Central memory CD8-positive, alpha-beta T cell (primary cell): ENCODE data around the gene BCR.
"Not testable (repeated sequence)": the region's sequence is repeated elsewhere in the genome, so short reads cannot be mapped to it uniquely, and the experiment has no call there.

ENCODE experiments used
- ATAC-seq: fragments of 150-1000 bp; cut with Tn5 transposase; replicated peaks from 2 replicates; pipeline ENCODE4 v1.10.0; 2022; ENCODE audit warnings: mild to moderate bottlenecking, moderate FRiP score, moderate number of reproducible peaks; ENCODE audit not compliant: poor library complexity, severe bottlenecking; ENCODE audit errors: extremely low read depth
- DNase-seq, 2 donors: peaks; one replicate each; pipeline ENCODE4 v3.0.0; 2021; ENCODE audit warnings: low spot score in 2 of 2
- H3K27ac Mint-ChIP-seq: one replicate; pipeline ENCODE4 v1.8.0; 2022; ENCODE audit warnings: low read depth, mild to moderate bottlenecking, moderate library complexity, mixed read lengths
- H3K27me3 Mint-ChIP-seq: one replicate; pipeline ENCODE4 v1.8.0; 2022; ENCODE audit warnings: mixed read lengths
- H3K36me3 Mint-ChIP-seq: one replicate; pipeline ENCODE4 v1.8.0; 2022; ENCODE audit warnings: mild to moderate bottlenecking, moderate library complexity, mixed read lengths; ENCODE audit not compliant: insufficient read depth
- H3K4me1 Mint-ChIP-seq: one replicate; pipeline ENCODE4 v1.8.0; 2022; ENCODE audit warnings: mixed read lengths
- H3K4me3 Mint-ChIP-seq: one replicate; pipeline ENCODE4 v1.8.0; 2022; ENCODE audit warnings: mild to moderate bottlenecking, moderate library complexity, mixed read lengths
- H3K9me3 Mint-ChIP-seq: one replicate; pipeline ENCODE4 v1.8.0; 2022; ENCODE audit warnings: mixed read lengths

Gene BCR

GRCh38 chr22:23180301-23180892 is at the start of gene BCR:
BCR (plus strand) TSS chr22:23180509; CDS start chr22:23180961, 452 bp downstream.
- peak within 1 kb of the TSS; percentile 88 for H3K4me3 Mint-ChIP-seq

GRCh38 chr22:23130697-23131096 is 49.6 kb upstream of the BCR start:
- no peaks in the 10 kb centered on the region for H3K9me3 Mint-ChIP-seq
- H3K4me3 Mint-ChIP-seq = no peak overlapping the region
- peak overlapping the region; percentile 10 for H3K27ac Mint-ChIP-seq
- no peaks in the 10 kb centered on the region for H3K4me1 Mint-ChIP-seq
- ATAC-seq (no peak), DNase-seq (no peak)
- no peaks in the 10 kb centered on the region for H3K36me3 Mint-ChIP-seq
- no peaks in the 10 kb centered on the region for H3K27me3 Mint-ChIP-seq

More at GRCh38 chr22:23180301-23180892, at the start of gene BCR:
- Mint-ChIP-seq H3K36me3 (peaks cover 37% of the 10 kb centered on the region), H3K4me1 (peaks cover 73% of the 10 kb centered on the region), H3K27me3 (no peaks in the 10 kb centered on the region), H3K27ac (peak within 1 kb of the TSS; percentile 74), H3K9me3 (no peaks in the 10 kb centered on the region)
- ATAC-seq (peak; percentile 61), DNase-seq (no peak)

GRCh38 chr22:23131931-23132330 is 48.4 kb upstream of the BCR start:
- Mint-ChIP-seq H3K9me3 (no peaks in the 10 kb centered on the region), H3K4me3 (no peak overlapping the region), H3K4me1 (peaks cover 7% of the 10 kb centered on the region), H3K27me3 (no peaks in the 10 kb centered on the region), H3K36me3 (no peaks in the 10 kb centered on the region), H3K27ac (no peak overlapping the region)
- ATAC-seq = no peak
- DNase-seq = no peak

- no peaks in the 10 kb centered on the region for H3K36me3 Mint-ChIP-seq
- peaks cover 8% of the 10 kb centered on the region for H3K4me1 Mint-ChIP-seq
- no peak for ATAC-seq
- H3K27me3 Mint-ChIP-seq = no peaks in the 10 kb centered on the region
- H3K9me3 Mint-ChIP-seq = no peaks in the 10 kb centered on the region
- no peak overlapping the region for H3K4me3 Mint-ChIP-seq
- H3K27ac Mint-ChIP-seq = no peak overlapping the region
- DNase-seq = no peak
Measured at GRCh38 chr22:23132376-23133091, 47.8 kb upstream of the BCR start.

- H3K9me3 Mint-ChIP-seq = no peaks in the 10 kb centered on the region
- peaks cover 4% of the 10 kb centered on the region for H3K36me3 Mint-ChIP-seq
- no peak overlapping the region for H3K27ac Mint-ChIP-seq
- H3K4me1 Mint-ChIP-seq = peaks cover 22% of the 10 kb centered on the region
- no peak overlapping the region for H3K4me3 Mint-ChIP-seq
- ATAC-seq (no peak), DNase-seq (no peak)
- no peaks in the 10 kb centered on the region for H3K27me3 Mint-ChIP-seq
Measured at GRCh38 chr22:23133922-23134321, 46.4 kb upstream of the BCR start.

- not testable (repeated sequence) for H3K36me3 Mint-ChIP-seq, DNase-seq, H3K27me3 Mint-ChIP-seq, ATAC-seq, H3K9me3 Mint-ChIP-seq
- Mint-ChIP-seq H3K4me1 (peaks cover 41% of the 10 kb centered on the region), H3K4me3 (peak overlapping the region; percentile 78), H3K27ac (peak overlapping the region; percentile 98)
Measured at GRCh38 chr22:23136991-23137390, 43.3 kb upstream of the BCR start.

GRCh38 chr22:23137468-23137867 is 42.8 kb upstream of the BCR start:
- no peak for ATAC-seq
- DNase-seq = no peak
- peak overlapping the region; percentile 78 for H3K4me3 Mint-ChIP-seq

GRCh38 chr22:23137905-23138561 is 42.3 kb upstream of the BCR start:
- DNase-seq (peak; percentile 43 to 79), ATAC-seq (peak; percentile 72)
- no peaks in the 10 kb centered on the region for H3K27me3 Mint-ChIP-seq

More at GRCh38 chr22:23137468-23137867, 42.8 kb upstream of the BCR start:
- Mint-ChIP-seq H3K27ac (peak overlapping the region; percentile 98), H3K27me3 (no peaks in the 10 kb centered on the region), H3K9me3 (no peaks in the 10 kb centered on the region), H3K36me3 (peaks cover 14% of the 10 kb centered on the region), H3K4me1 (peaks cover 46% of the 10 kb centered on the region)

GRCh38 chr22:23138584-23139435 is 41.5 kb upstream of the BCR start:
- H3K4me3 Mint-ChIP-seq = peak overlapping the region; percentile 78
- peaks cover 17% of the 10 kb centered on the region for H3K36me3 Mint-ChIP-seq
- DNase-seq (no peak), ATAC-seq (no peak)
- H3K27ac Mint-ChIP-seq = peak overlapping the region; percentile 98
- H3K4me1 Mint-ChIP-seq = peaks cover 58% of the 10 kb centered on the region
- H3K9me3 Mint-ChIP-seq = no peaks in the 10 kb centered on the region
- H3K27me3 Mint-ChIP-seq = no peaks in the 10 kb centered on the region

More at GRCh38 chr22:23137905-23138561, 42.3 kb upstream of the BCR start:
- no peaks in the 10 kb centered on the region for H3K9me3 Mint-ChIP-seq
- H3K27ac Mint-ChIP-seq = peak overlapping the region; percentile 98
- peaks cover 51% of the 10 kb centered on the region for H3K4me1 Mint-ChIP-seq
- H3K4me3 Mint-ChIP-seq = peak overlapping the region; percentile 78
- H3K36me3 Mint-ChIP-seq = peaks cover 17% of the 10 kb centered on the region

- Mint-ChIP-seq H3K27ac (peak overlapping the region; percentile 97), H3K36me3 (peaks cover 22% of the 10 kb centered on the region), H3K9me3 (no peaks in the 10 kb centered on the region), H3K4me1 (peaks cover 69% of the 10 kb centered on the region), H3K4me3 (no peak overlapping the region), H3K27me3 (no peaks in the 10 kb centered on the region)
- DNase-seq = no peak
- no peak for ATAC-seq
Measured at GRCh38 chr22:23140385-23140784, 39.9 kb upstream of the BCR start.

GRCh38 chr22:23142546-23143105 is 37.7 kb upstream of the BCR start:
- Mint-ChIP-seq H3K27ac (peak overlapping the region; percentile 97), H3K4me1 (peaks cover 68% of the 10 kb centered on the region), H3K36me3 (peaks cover 26% of the 10 kb centered on the region), H3K27me3 (no peaks in the 10 kb centered on the region), H3K4me3 (peak overlapping the region; percentile 71), H3K9me3 (no peaks in the 10 kb centered on the region)
- DNase-seq (no peak), ATAC-seq (no peak)

- Mint-ChIP-seq H3K27ac (peak overlapping the region; percentile 97), H3K4me3 (peak overlapping the region; percentile 71), H3K27me3 (no peaks in the 10 kb centered on the region), H3K9me3 (no peaks in the 10 kb centered on the region), H3K4me1 (peaks cover 65% of the 10 kb centered on the region), H3K36me3 (peaks cover 25% of the 10 kb centered on the region)
- DNase-seq (no peak), ATAC-seq (no peak)
Measured at GRCh38 chr22:23143119-23143518, 37.2 kb upstream of the BCR start.
